GM19372 (cell line): ENCODE results near the gene COX7A2L.

Source experiments
- ATAC-seq: cut with Tn5 transposase; IDR thresholded peaks from one replicate; pipeline ENCODE4 v1.9.1; 2021; ENCODE audit warnings: mild to moderate bottlenecking, low read depth, moderate library complexity; ENCODE audit not compliant: unreplicated experiment

The COX7A2L gene

DNA sequence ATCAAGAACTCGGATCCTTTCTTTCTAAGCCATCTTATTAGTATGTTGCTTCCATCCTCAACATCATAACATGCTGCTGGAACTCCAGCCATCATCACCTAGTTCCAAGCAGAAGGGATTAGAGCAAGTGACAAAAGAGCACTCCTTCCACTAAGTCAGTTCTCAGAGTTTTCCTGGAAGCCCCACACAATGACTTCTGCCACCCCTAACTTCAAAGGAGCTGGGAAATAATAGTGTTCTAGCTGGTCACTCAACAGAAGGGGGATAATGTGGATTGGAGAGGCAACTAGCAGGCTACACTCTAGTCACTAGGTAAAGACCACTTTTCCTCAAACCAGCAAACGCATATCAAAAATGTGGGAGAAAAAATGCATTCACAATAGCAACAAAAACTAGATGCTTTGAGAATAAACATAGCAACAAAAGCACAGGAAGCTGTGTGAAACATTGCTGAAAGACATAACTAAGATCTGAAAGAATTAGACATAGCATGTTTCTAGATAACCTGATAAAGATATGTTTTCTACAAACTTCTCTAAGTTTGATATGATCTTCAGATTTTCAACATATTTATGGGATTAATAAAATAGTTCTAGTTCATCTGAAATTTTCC lies 39.5 kb downstream of the COX7A2L start:
- ATAC-seq = no peak

DNA sequence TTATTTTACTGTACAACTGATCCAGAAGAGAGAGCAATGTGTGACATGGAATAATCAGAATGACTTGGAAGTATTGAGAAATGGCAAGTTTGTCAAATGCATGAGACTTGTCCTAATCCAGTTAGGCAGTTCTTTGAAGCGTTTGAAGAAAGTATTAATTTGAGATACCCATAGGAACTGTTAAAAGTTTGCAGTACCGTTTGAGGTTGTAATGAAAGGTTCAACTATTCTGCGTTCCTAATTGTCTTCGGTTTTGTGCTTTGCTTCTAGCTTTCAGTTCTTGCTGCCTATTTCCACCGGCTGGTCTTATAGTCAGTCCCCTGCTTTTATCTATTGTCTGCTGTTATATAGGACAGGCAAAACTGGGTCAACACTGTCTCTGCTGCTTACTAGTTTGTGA lies 41.8 kb downstream of the COX7A2L start:
- ATAC-seq = no peak

DNA sequence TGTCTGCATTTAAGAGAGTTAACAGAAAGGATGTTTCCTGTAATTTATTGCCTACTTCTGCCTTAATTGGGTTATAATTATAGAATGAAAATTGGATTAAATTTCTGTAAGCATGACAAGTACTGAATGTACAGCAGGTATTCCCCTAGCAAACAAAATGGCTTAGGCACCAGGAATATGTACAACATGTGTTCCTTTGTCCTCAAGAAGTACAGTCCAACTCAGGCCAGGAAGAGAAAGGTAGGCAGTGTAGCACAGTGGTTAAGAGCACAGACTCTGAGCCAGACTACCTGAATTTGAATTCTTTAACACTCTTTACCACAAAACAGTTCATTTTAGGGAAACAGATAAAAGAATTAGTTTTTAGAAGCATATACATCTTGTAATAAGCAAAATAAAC lies 43.1 kb downstream of the COX7A2L start:
- no peak for ATAC-seq

DNA sequence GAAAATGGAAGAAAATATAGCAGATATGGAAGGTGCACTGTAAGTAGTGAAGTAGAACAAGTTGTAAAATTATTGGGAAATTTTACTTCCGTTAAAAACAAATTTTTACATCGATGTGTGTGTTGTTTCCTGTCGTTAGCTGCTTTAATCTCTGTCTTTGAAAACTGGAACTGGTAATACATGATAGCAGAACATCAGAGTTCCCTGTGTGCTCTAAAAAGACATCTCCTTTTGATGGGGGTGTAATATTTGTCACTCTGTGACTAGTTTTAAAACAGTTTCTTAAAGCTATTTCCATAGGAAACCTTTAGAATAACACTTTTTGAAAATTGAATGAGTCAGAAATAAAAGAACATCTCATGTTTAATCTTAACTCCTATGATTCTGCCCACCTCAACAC lies 43.5 kb downstream of the COX7A2L start:
- no peak for ATAC-seq

- ATAC-seq = no peak
Measured at GRCh38 chr2:42316910-42317309, 44.1 kb downstream of the COX7A2L start.

DNA sequence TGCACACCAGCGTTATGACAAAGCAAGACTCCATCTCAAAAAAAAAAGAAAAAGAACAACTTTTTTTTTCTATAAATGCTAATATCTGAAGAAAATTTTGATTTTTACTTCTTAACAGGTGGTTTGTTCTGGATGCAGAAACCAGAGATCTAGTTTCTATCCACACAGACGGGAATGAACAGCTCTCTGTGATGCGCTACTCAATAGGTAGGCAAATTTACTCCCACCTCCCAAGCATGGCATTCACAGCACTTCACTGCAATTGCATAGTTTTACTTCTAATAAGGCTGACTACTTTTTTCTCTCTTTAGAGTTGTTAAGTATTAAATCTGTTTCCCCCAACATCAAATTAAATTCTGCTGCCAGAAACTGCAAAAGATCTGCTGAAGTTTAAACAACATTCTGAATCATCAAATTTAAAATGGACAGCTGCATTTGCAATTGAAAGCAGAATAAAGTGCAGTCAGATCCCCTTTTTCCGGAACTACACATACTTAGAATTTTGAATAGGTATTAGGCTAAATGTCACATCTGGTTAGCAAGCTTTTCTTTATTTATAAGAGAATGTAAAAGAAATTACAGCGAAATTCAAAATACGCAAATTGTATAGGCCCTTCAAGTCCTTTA lies 45.1 kb downstream of the COX7A2L start:
- no peak for ATAC-seq

GRCh38 chr2:42314892-42315468 lies 46.0 kb downstream of the COX7A2L start:
- ATAC-seq = no peak

DNA sequence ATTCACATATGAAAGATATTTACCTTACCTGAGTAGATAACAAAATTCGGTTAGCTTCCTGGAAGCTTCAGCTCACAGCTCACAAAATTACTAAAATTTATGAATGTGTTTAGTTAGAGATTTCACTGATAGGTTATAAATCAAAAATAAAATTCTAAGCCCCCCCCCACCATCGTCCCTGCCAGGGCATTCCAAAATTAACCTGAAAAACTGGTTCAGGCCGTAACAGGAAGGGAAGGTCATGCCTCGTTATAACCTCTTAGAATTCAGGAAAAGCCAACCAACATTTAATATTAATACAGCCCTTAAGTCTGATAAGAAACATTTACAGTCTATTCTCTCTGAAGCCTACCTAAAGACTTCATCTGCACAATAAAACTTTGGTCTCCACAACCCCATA lies 48.9 kb downstream of the COX7A2L start:
- ATAC-seq = no peak

DNA sequence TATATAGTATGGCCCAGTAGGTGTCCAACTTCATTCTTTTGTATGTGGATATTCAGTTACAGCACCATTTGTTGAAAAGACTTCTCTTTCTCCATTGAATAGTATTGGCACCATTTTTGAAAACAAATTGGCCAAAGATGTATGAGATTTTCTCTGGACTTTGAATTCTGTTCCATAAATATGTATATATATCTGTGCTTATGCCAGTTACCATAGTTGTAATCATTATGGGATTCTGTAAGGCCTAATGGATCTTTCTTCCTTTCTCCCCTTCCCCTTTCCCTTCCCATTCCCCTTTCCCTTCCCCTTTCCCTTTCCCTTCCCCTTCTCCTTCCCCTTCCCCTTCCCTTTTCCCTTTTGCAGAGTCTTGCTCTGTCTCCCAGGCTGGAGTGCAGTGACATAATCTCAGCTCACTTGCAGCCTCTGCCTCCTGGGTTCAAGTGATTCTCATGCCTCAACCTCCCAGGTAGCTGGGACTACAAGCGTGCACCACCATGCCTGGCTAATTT lies 51.0 kb downstream of the COX7A2L start:
- ATAC-seq = no peak

DNA sequence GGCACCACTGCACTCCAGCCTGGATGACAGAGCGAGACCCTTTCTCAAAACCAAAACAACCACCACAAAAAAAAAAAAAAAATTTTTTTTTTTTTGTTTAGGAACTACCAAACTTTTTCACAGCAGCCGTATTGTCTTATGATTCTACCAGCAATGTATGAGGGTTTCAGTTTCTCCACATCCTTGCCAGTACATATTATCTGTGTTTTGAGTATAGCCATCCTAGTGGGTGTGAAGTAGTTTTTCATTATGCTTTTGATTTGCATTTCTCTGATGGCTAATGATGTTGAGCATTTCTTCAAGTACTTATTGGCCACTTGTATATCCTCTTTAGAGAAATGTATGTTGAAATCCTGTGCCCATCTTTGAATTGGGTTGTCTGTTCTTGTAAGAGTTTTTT lies 51.7 kb downstream of the COX7A2L start:
- no peak for ATAC-seq

GRCh38 chr2:42307180-42307579 lies 53.8 kb downstream of the COX7A2L start:
- ATAC-seq = no peak

- ATAC-seq = no peak
Measured at GRCh38 chr2:42304059-42304713, 56.8 kb downstream of the COX7A2L start.

- ATAC-seq = no peak
Measured at GRCh38 chr2:42303252-42303651, 57.8 kb downstream of the COX7A2L start.

DNA sequence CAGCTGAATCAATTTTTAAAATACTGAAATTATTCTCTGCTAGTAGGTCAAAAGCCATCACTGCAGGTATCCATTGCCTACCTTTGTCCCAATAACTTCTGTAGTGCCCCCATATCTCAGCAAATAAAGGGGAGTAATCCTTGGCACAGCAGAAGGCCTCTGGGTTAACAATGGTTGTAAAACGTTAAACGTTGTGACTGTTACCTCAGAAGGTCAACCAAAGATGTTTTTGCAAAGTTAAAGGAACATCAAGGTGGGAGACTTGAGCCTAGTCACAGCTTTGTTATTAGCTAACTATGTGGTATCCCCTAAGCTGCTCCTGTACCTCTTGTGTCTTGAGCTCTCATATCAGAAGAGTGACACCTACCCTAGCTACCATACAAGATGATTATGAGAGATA lies 60.5 kb downstream of the COX7A2L start:
- no peak for ATAC-seq
